Cardiac fibroblast (primary cell): ENCODE results near the gene EEFSEC.

Experiments
- DNase-seq, 2 donors: peaks; one replicate each; pipeline versions ENCODE4 v3.0.0 to v3.0.0-alpha.2; 2010; ENCODE audit warnings: low read depth in 2 of 2
- H3K4me3 ChIP-seq, 2 donors: replicated peaks in 1 of 2; 1 replicate in 1 of 2; 2 replicates in 1 of 2; pipeline ENCODE4 v1.5.1; 2011; ENCODE audit warnings: low read depth in 2 of 2, low read length in 2 of 2, mild to moderate bottlenecking in 2 of 2, moderate library complexity in 1 of 2
- CTCF ChIP-seq: IDR thresholded peaks from one replicate; pipeline ENCODE4 v1.5.1; 2011; ENCODE audit warnings: low read depth, mild to moderate bottlenecking, low read length, inconsistent platforms

The EEFSEC gene

GRCh38 chr3:128438488-128439072 lies 285.3 kb downstream of the EEFSEC start:
- DNase-seq: no peak
- TF ChIP-seq CTCF: peak; percentile 43
- H3K4me3 ChIP-seq: no peak overlapping the region

- TF ChIP-seq CTCF: no peak
- H3K4me3 ChIP-seq: no peak overlapping the region
- peak in 1 of 2 donors; percentile 48 for DNase-seq
Measured at GRCh38 chr3:128439226-128439625, 285.9 kb downstream of the EEFSEC start.

- TF ChIP-seq CTCF: no peak
- DNase-seq: no peak
- no peak overlapping the region for H3K4me3 ChIP-seq
Measured at GRCh38 chr3:128442070-128442469, 288.8 kb downstream of the EEFSEC start.

GRCh38 chr3:128442949-128443348 lies 289.7 kb downstream of the EEFSEC start:
- no peak overlapping the region for H3K4me3 ChIP-seq
- no peak for DNase-seq
- TF ChIP-seq CTCF: no peak

- DNase-seq: no peak
- TF ChIP-seq CTCF: no peak
- H3K4me3 ChIP-seq: no peak overlapping the region
Measured at GRCh38 chr3:128443771-128444170, 290.5 kb downstream of the EEFSEC start.

GRCh38 chr3:128445357-128445756 lies 292.1 kb downstream of the EEFSEC start:
- H3K4me3 ChIP-seq: no peak overlapping the region
- TF ChIP-seq CTCF: no peak
- DNase-seq: no peak

- TF ChIP-seq CTCF: no peak
- DNase-seq: no peak
- no peak overlapping the region for H3K4me3 ChIP-seq
Measured at GRCh38 chr3:128446821-128447220, 293.5 kb downstream of the EEFSEC start.
